ENCODE results near the gene AMBRA1. TPM values are rescaled to one million over a fixed set of nuclear protein-coding genes. Genes with fewer than 3 reads are reported as not detected.
A peak's percentile ranks its signal among the peaks of the same experiment; 100 is the strongest.

Gene AMBRA1
- total and polyA plus RNA-seq, 2 of the 8 experiments (the other 6 are each of a cell fraction or from before 2014, with no cell fraction given), result 14.2 to 37.4 TPM

- TF ChIP-seq EGR1 (IDR thresholded peaks at IDR 0.05; ENCODE audit: borderline replicate concordance, low read depth, low read length) (peak; percentile 64; the same call in 1 of the 2 replicates), HDAC6 (IDR thresholded peaks at IDR 0.05; ENCODE audit: low read depth, low read length) (no peak), RBBP5 (IDR thresholded peaks at IDR 0.05; ENCODE audit: borderline replicate concordance, low read depth, low read length) (no peak), PHF8 (conservative IDR thresholded peaks at IDR 0.05; ENCODE audit: low read depth, low read length) (no peak), ATF3 (IDR thresholded peaks at IDR 0.05; ENCODE audit: insufficient read depth, low read depth, low read length) (no peak), POLR2A (IDR thresholded peaks at IDR 0.05; ENCODE audit: control extremely low read depth in 1 of 2, low read depth in 2 of 2, low read length in 2 of 2) (peak in 1 of 2 experiments; percentile 43; a peak in 1 of 3 replicates), USF2 (IDR thresholded peaks at IDR 0.05; ENCODE audit: low read length) (no peak), SIX5 (IDR thresholded peaks at IDR 0.05; ENCODE audit: low read depth, low read length) (no peak), CBX8 (IDR thresholded peaks at IDR 0.05; ENCODE audit: borderline replicate concordance, low read depth, low read length) (no peak), CBX5 (IDR thresholded peaks at IDR 0.05; ENCODE audit: low read depth, low read length) (no peak), EZH2 (IDR thresholded peaks at IDR 0.05; ENCODE audit: low read depth, low read length, severe bottlenecking) (no peak), NRF1 (IDR thresholded peaks at IDR 0.05; ENCODE audit: low read depth, low read length) (0 out of 2 replicates have a peak, but pooled peaks have one; percentile 3), KDM4A (IDR thresholded peaks at IDR 0.05; ENCODE audit: low read depth, low read length, severe bottlenecking) (no peak), CTCF (IDR thresholded peaks at IDR 0.05; ENCODE audit: control extremely low read depth in 1 of 3, insufficient read depth in 1 of 3, low read depth in 1 of 3, low read length in 3 of 3) (peak; percentile 90 to 96 (median 94)), EP300 (IDR thresholded peaks at IDR 0.05; ENCODE audit: borderline replicate concordance in 1 of 2, low read depth in 2 of 2, low read length in 2 of 2) (no peak), TEAD4 (IDR thresholded peaks at IDR 0.05; ENCODE audit: low read depth, low read length) (no peak), ATF2 (IDR thresholded peaks at IDR 0.05; ENCODE audit: low read length) (no peak)
These were observed 246.8 kb downstream of the AMBRA1 start, which contains the start of gene DGKZ (continued) for GRCh38 chr11:46346886-46347636.

Data from H1 (cell line).